Fibroblast of the aortic adventitia (primary cell): ENCODE data around the gene ZNF575. TPM values are rescaled to one million over a fixed set of nuclear protein-coding genes. Genes with fewer than 3 reads are reported as not detected.

Experiments used
- DNase-seq: peaks from one replicate; pipeline ENCODE4 v3.0.0-alpha.2; 2010; ENCODE audit warnings: low read depth
- H3K4me3 ChIP-seq: 2 replicates; pipeline ENCODE4 v1.5.1; 2011; ENCODE audit warnings: low read depth, mild to moderate bottlenecking, control low read depth, low read length, moderate library complexity
- CTCF ChIP-seq: IDR thresholded peaks from 2 replicates; pipeline ENCODE4 v1.5.1; 2011; ENCODE audit warnings: mild to moderate bottlenecking, low read length, control low read depth, inconsistent platforms; ENCODE audit not compliant: insufficient read depth
- total RNA-seq: library from RNA; depleted of rRNA; stranded (reverse); fragments of >200 nt; gene quantifications from 2 replicates; pipeline ENCODE4 v1.2.3, GENCODE V29; 2012; ENCODE audit warnings: low replicate concordance

The ZNF575 gene
- total RNA-seq, 1 donor, result 0.63 TPM

GRCh38 chr19:43551399-43552197 lies 18.6 kb downstream of the ZNF575 start:
- no peak overlapping the region for H3K4me3 ChIP-seq
- no peak for DNase-seq
- no peak for TF ChIP-seq CTCF

GRCh38 chr19:43552198-43552450 lies 19.1 kb downstream of the ZNF575 start:
- no peak overlapping the region for H3K4me3 ChIP-seq
- TF ChIP-seq CTCF, result no peak
- no peak for DNase-seq

GRCh38 chr19:43552616-43553015 lies 19.6 kb downstream of the ZNF575 start:
- no peak for DNase-seq
- no peak for TF ChIP-seq CTCF
- H3K4me3 ChIP-seq, result no peak overlapping the region

- no peak overlapping the region for H3K4me3 ChIP-seq
- TF ChIP-seq CTCF, result no peak
- no peak for DNase-seq
Observed at GRCh38 chr19:43553656-43554055, 20.7 kb downstream of the ZNF575 start.

- no peak overlapping the region for H3K4me3 ChIP-seq
- DNase-seq, result no peak
- no peak for TF ChIP-seq CTCF
Observed at GRCh38 chr19:43554317-43554895, 21.4 kb downstream of the ZNF575 start.

GRCh38 chr19:43555185-43555770 lies 22.3 kb downstream of the ZNF575 start:
- TF ChIP-seq CTCF, result peak; percentile 91

GRCh38 chr19:43560687-43561086 lies 27.7 kb downstream of the ZNF575 start:
- no peak overlapping the region for H3K4me3 ChIP-seq
- no peak for TF ChIP-seq CTCF
- no peak for DNase-seq

More at GRCh38 chr19:43555185-43555770, 22.3 kb downstream of the ZNF575 start:
- DNase-seq, result peak; percentile 71
- no peak overlapping the region for H3K4me3 ChIP-seq
